Activated T-cell treated with anti-CD3 and anti-CD28 coated beads, Interleukin-2, amount 50 U/mL, for 72 hours (primary cell): ENCODE data around the gene RPGRIP1. TPM values are rescaled to one million over a fixed set of nuclear protein-coding genes. Genes with fewer than 3 reads are reported as not detected.
A peak's percentile ranks its signal among the peaks of the same experiment; 100 is the strongest.
"Not testable (repeated sequence)": the region's sequence is repeated elsewhere in the genome, so short reads cannot be mapped to it uniquely, and the experiment has no call there.

Experiments used
- ATAC-seq, 2 donors: fragments of 150-1000 bp; cut with Tn5 transposase; replicated peaks in 1 of 2; 2 replicates each; pipeline ENCODE4 v1.10.0; 2021; ENCODE audit warnings: moderate library complexity in 2 of 2, mild to moderate bottlenecking in 1 of 2
- DNase-seq, 2 donors: peaks; one replicate each; pipeline ENCODE4 v3.0.0; 2021 to 2022; ENCODE audit warnings: mixed read lengths in 1 of 2
- H3K27ac Mint-ChIP-seq: one replicate; pipeline ENCODE4 v1.8.0; 2022; ENCODE audit warnings: mild to moderate bottlenecking, moderate library complexity, mixed read lengths
- H3K27me3 Mint-ChIP-seq: one replicate; pipeline ENCODE4 v1.8.0; 2022; ENCODE audit warnings: low read depth, mixed read lengths
- H3K36me3 Mint-ChIP-seq, 2 donors: one replicate each; pipeline ENCODE4 v1.8.0; 2022; ENCODE audit warnings: mixed read lengths in 2 of 2, mild to moderate bottlenecking in 1 of 2; ENCODE audit not compliant: insufficient read depth in 2 of 2
- H3K4me1 Mint-ChIP-seq: one replicate; pipeline ENCODE4 v1.8.0; 2022; ENCODE audit warnings: low read depth, mixed read lengths
- H3K4me3 Mint-ChIP-seq, 2 donors: one replicate each; pipeline ENCODE4 v1.8.0; 2022; ENCODE audit warnings: mild to moderate bottlenecking in 2 of 2, mixed read lengths in 2 of 2, moderate library complexity in 2 of 2
- H3K9me3 Mint-ChIP-seq, 2 donors: one replicate each; pipeline ENCODE4 v1.8.0; 2022; ENCODE audit warnings: mixed read lengths in 2 of 2
- total RNA-seq, 2 donors: library from RNA; stranded (reverse); gene quantifications; one replicate each; pipeline ENCODE4 v1.2.3, GENCODE V29; 2022

Gene RPGRIP1
- total RNA-seq, 2 donors from 2014 or later: not detected

- ATAC-seq: peak; percentile 68
- no peaks in the 10 kb centered on the region for H3K9me3 Mint-ChIP-seq
- H3K27me3 Mint-ChIP-seq: no peaks in the 10 kb centered on the region
- peak overlapping the region; percentile 100 for H3K27ac Mint-ChIP-seq
- H3K4me1 Mint-ChIP-seq: peaks cover 79% of the 10 kb centered on the region
- peaks cover 43 to 73% of the 10 kb centered on the region in 2 donors for H3K36me3 Mint-ChIP-seq
- no peak for DNase-seq
- peak overlapping the region; percentile 97 to 98 for H3K4me3 Mint-ChIP-seq
These were observed 15.7 kb upstream of the RPGRIP1 start for GRCh38 chr14:21264025-21264801.

- DNase-seq (no peak), ATAC-seq (no peak)
- Mint-ChIP-seq H3K9me3 (no peaks in the 10 kb centered on the region), H3K4me3 (peak overlapping the region; percentile 97 to 98), H3K27me3 (no peaks in the 10 kb centered on the region), H3K27ac (peak overlapping the region; percentile 100), H3K36me3 (peaks cover 35 to 59% of the 10 kb centered on the region in 2 donors), H3K4me1 (peaks cover 57% of the 10 kb centered on the region)
These were observed 12.4 kb upstream of the RPGRIP1 start for GRCh38 chr14:21267431-21267845.

- H3K9me3 Mint-ChIP-seq: no peaks in the 10 kb centered on the region
- H3K36me3 Mint-ChIP-seq: peaks cover 29 to 54% of the 10 kb centered on the region in 2 donors
- peak overlapping the region; percentile 97 to 98 for H3K4me3 Mint-ChIP-seq
- DNase-seq: no peak
- H3K27ac Mint-ChIP-seq: peak overlapping the region; percentile 100
- ATAC-seq: no peak
- H3K4me1 Mint-ChIP-seq: peaks cover 51% of the 10 kb centered on the region
- H3K27me3 Mint-ChIP-seq: no peaks in the 10 kb centered on the region
These were observed 11.8 kb upstream of the RPGRIP1 start for GRCh38 chr14:21267886-21268616.

GRCh38 chr14:21268617-21269251, 11.1 kb upstream of the RPGRIP1 start:
- peak overlapping the region; percentile 97 to 98 for H3K4me3 Mint-ChIP-seq
- no peaks in the 10 kb centered on the region for H3K27me3 Mint-ChIP-seq
- no peak for ATAC-seq
- no peaks in the 10 kb centered on the region for H3K9me3 Mint-ChIP-seq
- H3K27ac Mint-ChIP-seq: peak overlapping the region; percentile 100
- DNase-seq: peak; percentile 26 to 43
- H3K36me3 Mint-ChIP-seq: peaks cover 25 to 47% of the 10 kb centered on the region in 2 donors
- peaks cover 44% of the 10 kb centered on the region for H3K4me1 Mint-ChIP-seq

- Mint-ChIP-seq H3K9me3 (no peaks in the 10 kb centered on the region), H3K4me3 (peak within 1 kb of the TSS; percentile 97 to 98), H3K4me1 (peaks cover 37% of the 10 kb centered on the region), H3K27me3 (no peaks in the 10 kb centered on the region), H3K27ac (peak within 1 kb of the TSS; percentile 100), H3K36me3 (peaks cover 23 to 40% of the 10 kb centered on the region in 2 donors)
- ATAC-seq (peak; percentile 87 to 88), DNase-seq (peak; percentile 100)
These were observed 10.4 kb upstream of the RPGRIP1 start, which contains the start of gene HNRNPC for GRCh38 chr14:21269252-21270046. TSS of gene HNRNPC (minus strand) at chr14:21269442. CDS start at chr14:21234193, 35,249 bp downstream.

- H3K27ac Mint-ChIP-seq: not testable (repeated sequence)
These were observed 7.2 kb upstream of the RPGRIP1 start for GRCh38 chr14:21272661-21273060.

GRCh38 chr14:21275261-21275858, 4.5 kb upstream of the RPGRIP1 start:
- Mint-ChIP-seq H3K27me3 (no peaks in the 10 kb centered on the region), H3K27ac (no peak overlapping the region), H3K4me3 (peak overlapping the region in 1 of 2 donors; percentile 29), H3K36me3 (no peaks in the 10 kb centered on the region), H3K9me3 (no peaks in the 10 kb centered on the region), H3K4me1 (peaks cover under 1% of the 10 kb centered on the region)
- DNase-seq (no peak), ATAC-seq (no peak)

More at GRCh38 chr14:21272661-21273060, 7.2 kb upstream of the RPGRIP1 start:
- H3K36me3 Mint-ChIP-seq: peaks cover 12 to 14% of the 10 kb centered on the region in 2 donors
- not testable (repeated sequence) for H3K9me3 Mint-ChIP-seq, H3K4me3 Mint-ChIP-seq, DNase-seq, H3K4me1 Mint-ChIP-seq, H3K27me3 Mint-ChIP-seq, ATAC-seq

- Mint-ChIP-seq H3K4me3 (no peak overlapping the region), H3K27ac (no peak overlapping the region), H3K27me3 (no peaks in the 10 kb centered on the region), H3K9me3 (no peaks in the 10 kb centered on the region), H3K36me3 (no peaks in the 10 kb centered on the region), H3K4me1 (no peaks in the 10 kb centered on the region)
- ATAC-seq (no peak), DNase-seq (no peak)
These were observed 1.3 kb upstream of the RPGRIP1 start for GRCh38 chr14:21278632-21279031.

GRCh38 chr14:21281917-21282316, 2.0 kb downstream of the RPGRIP1 start:
- not testable (repeated sequence) for H3K9me3 Mint-ChIP-seq, H3K4me3 Mint-ChIP-seq, DNase-seq, H3K27ac Mint-ChIP-seq, ATAC-seq, H3K36me3 Mint-ChIP-seq, H3K4me1 Mint-ChIP-seq
- H3K27me3 Mint-ChIP-seq: peaks cover 10% of the 10 kb centered on the region

- H3K27ac Mint-ChIP-seq, H3K4me1 Mint-ChIP-seq, H3K9me3 Mint-ChIP-seq, H3K36me3 Mint-ChIP-seq, H3K4me3 Mint-ChIP-seq, ATAC-seq, DNase-seq: not testable (repeated sequence)
- peaks cover 10% of the 10 kb centered on the region for H3K27me3 Mint-ChIP-seq
These were observed 6.6 kb downstream of the RPGRIP1 start for GRCh38 chr14:21286516-21286915.

- Mint-ChIP-seq H3K9me3 (no peaks in the 10 kb centered on the region), H3K4me1 (no peaks in the 10 kb centered on the region), H3K36me3 (no peaks in the 10 kb centered on the region), H3K27me3 (peaks cover 10% of the 10 kb centered on the region), H3K27ac (no peak overlapping the region), H3K4me3 (no peak overlapping the region)
- no peak for ATAC-seq
- no peak for DNase-seq
These were observed 7.3 kb downstream of the RPGRIP1 start for GRCh38 chr14:21287168-21287567.

- H3K27me3 Mint-ChIP-seq, H3K36me3 Mint-ChIP-seq, H3K9me3 Mint-ChIP-seq, H3K27ac Mint-ChIP-seq, DNase-seq, H3K4me1 Mint-ChIP-seq, ATAC-seq, H3K4me3 Mint-ChIP-seq: not testable (repeated sequence)
These were observed 14.1 kb downstream of the RPGRIP1 start for GRCh38 chr14:21294026-21294425.
